ENCODE data around the gene CLASP1. TPM values are rescaled to one million over a fixed set of nuclear protein-coding genes. Genes with fewer than 3 reads are reported as not detected.

Gene CLASP1
- total RNA-seq, 1 experiment from 2014 or later, result 49.2 TPM

DNA sequence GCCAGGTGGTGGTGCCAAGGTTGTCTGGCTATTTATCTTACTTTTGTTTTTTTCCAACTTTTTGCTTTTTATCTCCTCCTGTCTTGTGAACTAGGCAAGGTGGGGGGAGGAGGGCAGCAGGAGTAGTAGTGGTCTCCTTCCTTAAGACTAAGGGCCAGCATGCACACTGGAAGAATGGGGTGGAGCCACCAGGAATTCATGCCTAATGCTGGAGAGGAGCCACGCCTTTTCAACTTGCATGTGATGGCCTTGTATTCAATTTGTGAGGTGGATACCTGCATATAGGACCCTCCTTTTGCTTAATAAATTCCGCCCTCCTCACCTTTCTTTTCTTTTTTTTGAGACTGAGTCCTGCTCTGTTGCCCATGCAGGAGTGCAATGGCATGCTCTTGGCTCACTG, 37.6 kb upstream of the CLASP1 start:
- ChIA-PET POLR2A (no interaction called here), CTCF (no interaction called here)
- intact Hi-C loops (cut with micrococcal nuclease; ENCODE audit: unreplicated experiment), result no loop called here
- in situ Hi-C loops (cut with HindIII; ENCODE audit: low pct_unique_long_range_greater_than_20kb, low sequenced_read_pairs), result no loop called here
- no peak overlapping the region for H3K27ac ChIP-seq (ENCODE audit: low read length)
- H3K4me1 ChIP-seq (ENCODE audit: control insufficient read depth, insufficient read depth, low read length), result no peaks in the 10 kb centered on the region; the same call in 1 of the 2 replicates
- TF ChIP-seq, protein P1, sequence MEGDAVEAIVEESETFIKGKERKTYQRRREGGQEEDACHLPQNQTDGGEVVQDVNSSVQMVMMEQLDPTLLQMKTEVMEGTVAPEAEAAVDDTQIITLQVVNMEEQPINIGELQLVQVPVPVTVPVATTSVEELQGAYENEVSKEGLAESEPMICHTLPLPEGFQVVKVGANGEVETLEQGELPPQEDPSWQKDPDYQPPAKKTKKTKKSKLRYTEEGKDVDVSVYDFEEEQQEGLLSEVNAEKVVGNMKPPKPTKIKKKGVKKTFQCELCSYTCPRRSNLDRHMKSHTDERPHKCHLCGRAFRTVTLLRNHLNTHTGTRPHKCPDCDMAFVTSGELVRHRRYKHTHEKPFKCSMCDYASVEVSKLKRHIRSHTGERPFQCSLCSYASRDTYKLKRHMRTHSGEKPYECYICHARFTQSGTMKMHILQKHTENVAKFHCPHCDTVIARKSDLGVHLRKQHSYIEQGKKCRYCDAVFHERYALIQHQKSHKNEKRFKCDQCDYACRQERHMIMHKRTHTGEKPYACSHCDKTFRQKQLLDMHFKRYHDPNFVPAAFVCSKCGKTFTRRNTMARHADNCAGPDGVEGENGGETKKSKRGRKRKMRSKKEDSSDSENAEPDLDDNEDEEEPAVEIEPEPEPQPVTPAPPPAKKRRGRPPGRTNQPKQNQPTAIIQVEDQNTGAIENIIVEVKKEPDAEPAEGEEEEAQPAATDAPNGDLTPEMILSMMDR (IDR thresholded peaks at IDR 0.05), result no peak
- TF ChIP-seq SIN3A (IDR thresholded peaks at IDR 0.05; ENCODE audit: borderline replicate concordance, insufficient read depth, low read depth, low read length), result no peak
- no peak for ATAC-seq
- H3K36me3 ChIP-seq (ENCODE audit: control insufficient read depth, insufficient read depth, low read length), result no peaks in the 10 kb centered on the region
- BruUV-seq (replicated peaks), result no TSS peak
- DNase-seq (ENCODE audit: low read depth, low spot score), result no peak
- peaks cover 12% of the 10 kb centered on the region for H3K9me3 ChIP-seq (ENCODE audit: control insufficient read depth, insufficient read depth, low read depth, low read length)
- H3K4me3 ChIP-seq (ENCODE audit: low read depth in 2 of 2, low read length in 2 of 2), result no peak overlapping the region
- no peaks in the 10 kb centered on the region for H3K27me3 ChIP-seq (ENCODE audit: control insufficient read depth, insufficient read depth, low read length)

- Histone ChIP-seq H3K36me3 (ENCODE audit: control insufficient read depth, insufficient read depth, low read length) (no peaks in the 10 kb centered on the region), H3K27me3 (ENCODE audit: control insufficient read depth, insufficient read depth, low read length) (no peaks in the 10 kb centered on the region), H3K4me1 (ENCODE audit: control insufficient read depth, insufficient read depth, low read length) (no peaks in the 10 kb centered on the region; the same call in 1 of the 2 replicates), H3K4me3 (ENCODE audit: low read depth in 2 of 2, low read length in 2 of 2) (no peak overlapping the region), H3K9me3 (ENCODE audit: control insufficient read depth, insufficient read depth, low read depth, low read length) (peaks cover 16% of the 10 kb centered on the region), H3K27ac (ENCODE audit: low read length) (no peak overlapping the region)
- intact Hi-C loops (cut with micrococcal nuclease; ENCODE audit: unreplicated experiment) (no loop called here), in situ Hi-C loops (cut with HindIII; ENCODE audit: low pct_unique_long_range_greater_than_20kb, low sequenced_read_pairs) (no loop called here)
- no TSS peak for BruUV-seq (replicated peaks)
- CTCF ChIA-PET, result no interaction called here
- TF ChIP-seq TCF7L2 (IDR thresholded peaks at IDR 0.05; ENCODE audit: low read depth, low read length) (no peak), POLR2AphosphoS5 (IDR thresholded peaks at IDR 0.05; ENCODE audit: low read depth, low read length) (no peak)
- TF ChIP-seq, protein P1 (IDR thresholded peaks at IDR 0.05), result no peak
- TF ChIP-seq, protein P2, sequence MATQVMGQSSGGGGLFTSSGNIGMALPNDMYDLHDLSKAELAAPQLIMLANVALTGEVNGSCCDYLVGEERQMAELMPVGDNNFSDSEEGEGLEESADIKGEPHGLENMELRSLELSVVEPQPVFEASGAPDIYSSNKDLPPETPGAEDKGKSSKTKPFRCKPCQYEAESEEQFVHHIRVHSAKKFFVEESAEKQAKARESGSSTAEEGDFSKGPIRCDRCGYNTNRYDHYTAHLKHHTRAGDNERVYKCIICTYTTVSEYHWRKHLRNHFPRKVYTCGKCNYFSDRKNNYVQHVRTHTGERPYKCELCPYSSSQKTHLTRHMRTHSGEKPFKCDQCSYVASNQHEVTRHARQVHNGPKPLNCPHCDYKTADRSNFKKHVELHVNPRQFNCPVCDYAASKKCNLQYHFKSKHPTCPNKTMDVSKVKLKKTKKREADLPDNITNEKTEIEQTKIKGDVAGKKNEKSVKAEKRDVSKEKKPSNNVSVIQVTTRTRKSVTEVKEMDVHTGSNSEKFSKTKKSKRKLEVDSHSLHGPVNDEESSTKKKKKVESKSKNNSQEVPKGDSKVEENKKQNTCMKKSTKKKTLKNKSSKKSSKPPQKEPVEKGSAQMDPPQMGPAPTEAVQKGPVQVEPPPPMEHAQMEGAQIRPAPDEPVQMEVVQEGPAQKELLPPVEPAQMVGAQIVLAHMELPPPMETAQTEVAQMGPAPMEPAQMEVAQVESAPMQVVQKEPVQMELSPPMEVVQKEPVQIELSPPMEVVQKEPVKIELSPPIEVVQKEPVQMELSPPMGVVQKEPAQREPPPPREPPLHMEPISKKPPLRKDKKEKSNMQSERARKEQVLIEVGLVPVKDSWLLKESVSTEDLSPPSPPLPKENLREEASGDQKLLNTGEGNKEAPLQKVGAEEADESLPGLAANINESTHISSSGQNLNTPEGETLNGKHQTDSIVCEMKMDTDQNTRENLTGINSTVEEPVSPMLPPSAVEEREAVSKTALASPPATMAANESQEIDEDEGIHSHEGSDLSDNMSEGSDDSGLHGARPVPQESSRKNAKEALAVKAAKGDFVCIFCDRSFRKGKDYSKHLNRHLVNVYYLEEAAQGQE (IDR thresholded peaks at IDR 0.05; ENCODE audit: insufficient read depth in 1 of 2, low read depth in 2 of 2, low read length in 1 of 2), result no peak
- POLR2A ChIA-PET, result no interaction called here
- ATAC-seq (no peak), DNase-seq (ENCODE audit: low read depth, low spot score) (no peak)
These were observed 37.0 kb upstream of the CLASP1 start for GRCh38 chr2:121686218-121686617.
